HEK293 (cell line): ENCODE data around the gene NCAPD3.
A peak's percentile ranks its signal among the peaks of the same experiment; 100 is the strongest.

ENCODE experiments used
- CTCF ChIA-PET: fragments of 350-600 bp; formaldehyde crosslinking; extraction: SDS; loops from one replicate; lab custom pipeline; 2021; ENCODE audit warnings: antibody characterized with exemption; lab: Yijun Ruan, JAX
- POLR2A ChIA-PET: fragments of 300-600 bp; formaldehyde crosslinking; extraction: SDS; loops from one replicate; lab custom pipeline; 2020; ENCODE audit warnings: antibody characterized with exemption, inconsistent platforms; lab: Yijun Ruan, JAX
- H3K27ac ChIP-seq: fragments of 200-500 bp; sonication (Bioruptor generic); 2 replicates; pipeline ENCODE4 v1.5.1; 2014; ENCODE audit warnings: low read depth, low read length, control low read depth, inconsistent platforms; ENCODE audit errors: extremely low read depth
- H3K36me3 ChIP-seq, 2 experiments: fragments of 200-500 bp in 1 of 2; sonication (Bioruptor generic) in 1 of 2; 1 replicate in 1 of 2; 2 replicates in 1 of 2; pipeline ENCODE4 v1.5.1; 2014 to 2017; ENCODE audit warnings: inconsistent platforms in 2 of 2, low read length in 2 of 2; ENCODE audit not compliant: control insufficient read depth in 2 of 2, insufficient read depth in 1 of 2
- H3K4me1 ChIP-seq: fragments of 200-500 bp; sonication (Bioruptor generic); 2 replicates; pipeline ENCODE4 v1.5.1; 2014; ENCODE audit warnings: mild to moderate bottlenecking, low read length, inconsistent platforms; ENCODE audit not compliant: control insufficient read depth, insufficient read depth
- H3K4me3 ChIP-seq: 2 replicates; pipeline ENCODE4 v1.5.1; 2011; ENCODE audit warnings: low read depth, mild to moderate bottlenecking, control low read depth, low read length, moderate library complexity
- H3K9me3 ChIP-seq: fragments of 200-500 bp; sonication (Bioruptor generic); 2 replicates; pipeline ENCODE4 v1.5.1; 2014; ENCODE audit warnings: low read depth, low read length, inconsistent platforms; ENCODE audit not compliant: control insufficient read depth, insufficient read depth
- GLIS1 ChIP-seq: fragments of 450-650 bp; formaldehyde crosslinking; IDR thresholded peaks from 2 replicates; pipeline ENCODE4 v1.5.1; 2016; ENCODE audit warnings: missing biosample characterization, missing genetic modification characterization
- HOXC10 ChIP-seq: sonication (generic); formaldehyde crosslinking; IDR thresholded peaks from 2 replicates; pipeline ENCODE4 v1.8.1; 2023; ENCODE audit warnings: mild to moderate bottlenecking, missing genetic modification reagents
- SETDB1 ChIP-seq: IDR thresholded peaks from one replicate; pipeline ENCODE4 v1.6.1; 2017; ENCODE audit warnings: mild to moderate bottlenecking, low read length, moderate library complexity, mixed read lengths; ENCODE audit not compliant: insufficient read length
- SP2 ChIP-seq: fragments of 450-650 bp; formaldehyde crosslinking; IDR thresholded peaks from 2 replicates; pipeline ENCODE4 v1.5.1; 2016; ENCODE audit warnings: missing biosample characterization, missing genetic modification characterization
- ZNF2 ChIP-seq: fragments of 450-650 bp; formaldehyde crosslinking; IDR thresholded peaks from 2 replicates; pipeline ENCODE4 v1.5.1; 2016; ENCODE audit warnings: missing biosample characterization, missing genetic modification characterization
- ZNF24 ChIP-seq: fragments of 450-650 bp; formaldehyde crosslinking; IDR thresholded peaks from 2 replicates; pipeline ENCODE4 v1.5.1; 2016; ENCODE audit warnings: missing biosample characterization, missing genetic modification characterization
- ZNF391 ChIP-seq: fragments of 450-650 bp; formaldehyde crosslinking; IDR thresholded peaks from 2 replicates; pipeline ENCODE4 v1.5.1; 2016; ENCODE audit warnings: low read depth, missing biosample characterization, missing genetic modification characterization, borderline replicate concordance
- ZNF394 ChIP-seq: fragments of 450-650 bp; formaldehyde crosslinking; IDR thresholded peaks from 2 replicates; pipeline ENCODE4 v1.5.1; 2016; ENCODE audit warnings: missing biosample characterization, missing genetic modification characterization, mild to moderate bottlenecking, moderate library complexity, borderline replicate concordance
- ZNF514 ChIP-seq: fragments of 450-650 bp; formaldehyde crosslinking; IDR thresholded peaks from 2 replicates; pipeline ENCODE4 v1.5.1; 2016; ENCODE audit warnings: missing biosample characterization, missing genetic modification characterization
- ZNF549 ChIP-seq: fragments of 450-650 bp; IDR thresholded peaks from 2 replicates; pipeline ENCODE4 v1.5.1; 2018; ENCODE audit warnings: missing biosample characterization, missing genetic modification characterization, mild to moderate bottlenecking, inconsistent platforms, moderate library complexity
- ZNF558 ChIP-seq: fragments of 450-650 bp; formaldehyde crosslinking; IDR thresholded peaks from 2 replicates; pipeline ENCODE4 v1.5.1; 2016; ENCODE audit warnings: missing biosample characterization, missing genetic modification characterization
- ZNF654 ChIP-seq: fragments of 450-650 bp; formaldehyde crosslinking; IDR thresholded peaks from 2 replicates; pipeline ENCODE4 v1.5.1; 2016; ENCODE audit warnings: low read depth, missing biosample characterization, missing genetic modification characterization
- ZNF776 ChIP-seq: fragments of 450-650 bp; formaldehyde crosslinking; IDR thresholded peaks from 2 replicates; pipeline ENCODE4 v1.5.0; 2017; ENCODE audit warnings: missing biosample characterization, missing genetic modification characterization, borderline replicate concordance
- ZNF791 ChIP-seq: fragments of 450-650 bp; formaldehyde crosslinking; IDR thresholded peaks from 2 replicates; pipeline ENCODE4 v1.5.1; 2016; ENCODE audit warnings: missing biosample characterization, missing genetic modification characterization
- TF ChIP-seq, protein P1 (sequence below): fragments of 450-650 bp; formaldehyde crosslinking; conservative IDR thresholded peaks from 2 replicates; pipeline ENCODE4 v1.5.1; 2016; ENCODE audit warnings: low read depth, missing biosample characterization, missing genetic modification characterization
- TF ChIP-seq, protein P2 (sequence below): fragments of 450-650 bp; formaldehyde crosslinking; IDR thresholded peaks from 2 replicates; pipeline ENCODE4 v1.5.1; 2017; ENCODE audit warnings: missing biosample characterization, mild to moderate bottlenecking, missing genetic modification characterization, moderate library complexity
- TF ChIP-seq, protein P3 (sequence below): fragments of 450-650 bp; formaldehyde crosslinking; IDR thresholded peaks from 2 replicates; pipeline ENCODE4 v1.5.1; 2016; ENCODE audit warnings: missing biosample characterization, missing genetic modification characterization
- TF ChIP-seq, protein P4 (sequence below): fragments of 450-650 bp; formaldehyde crosslinking; IDR thresholded peaks from 2 replicates; pipeline ENCODE4 v1.5.1; 2016; ENCODE audit warnings: missing biosample characterization, missing genetic modification characterization

The NCAPD3 gene

DNA sequence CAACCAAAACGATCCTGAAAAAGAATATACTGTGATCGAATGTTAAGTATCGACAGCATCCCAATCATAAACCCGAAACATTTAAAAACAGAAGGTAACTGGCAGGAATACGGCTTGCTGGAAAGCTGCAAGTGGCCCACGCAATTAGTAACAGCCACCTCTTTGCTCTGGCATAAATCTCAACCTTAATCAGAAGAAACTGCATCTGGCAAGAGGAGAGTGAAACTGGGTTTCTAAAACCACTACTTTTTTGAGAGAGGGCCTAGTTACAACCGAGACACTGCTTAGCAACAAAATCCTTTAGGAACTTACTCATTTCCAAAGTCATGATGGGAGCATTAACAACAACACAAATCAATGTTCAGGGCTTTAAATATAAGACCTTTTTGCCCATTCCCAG lies 7.9 kb downstream of the NCAPD3 start:
- Histone ChIP-seq H3K27ac (no peak overlapping the region), H3K4me1 (no peaks in the 10 kb centered on the region), H3K36me3 (peaks cover 33 to 96% of the 10 kb centered on the region in 2 experiments), H3K9me3 (no peaks in the 10 kb centered on the region), H3K4me3 (no peak overlapping the region)
- ChIA-PET CTCF (no interaction called here), POLR2A (no interaction called here)
- TF ChIP-seq ZNF791 (tag by site-specific recombination) (no peak), ZNF394 (tag by site-specific recombination) (no peak), HOXC10 (no peak), ZNF514 (tag by site-specific recombination) (no peak), SETDB1 (no peak), GLIS1 (tag by site-specific recombination) (no peak), ZNF391 (tag by site-specific recombination) (no peak), ZNF549 (no peak), ZNF24 (no peak), SP2 (tag by site-specific recombination) (no peak)
- TF ChIP-seq, protein P1, sequence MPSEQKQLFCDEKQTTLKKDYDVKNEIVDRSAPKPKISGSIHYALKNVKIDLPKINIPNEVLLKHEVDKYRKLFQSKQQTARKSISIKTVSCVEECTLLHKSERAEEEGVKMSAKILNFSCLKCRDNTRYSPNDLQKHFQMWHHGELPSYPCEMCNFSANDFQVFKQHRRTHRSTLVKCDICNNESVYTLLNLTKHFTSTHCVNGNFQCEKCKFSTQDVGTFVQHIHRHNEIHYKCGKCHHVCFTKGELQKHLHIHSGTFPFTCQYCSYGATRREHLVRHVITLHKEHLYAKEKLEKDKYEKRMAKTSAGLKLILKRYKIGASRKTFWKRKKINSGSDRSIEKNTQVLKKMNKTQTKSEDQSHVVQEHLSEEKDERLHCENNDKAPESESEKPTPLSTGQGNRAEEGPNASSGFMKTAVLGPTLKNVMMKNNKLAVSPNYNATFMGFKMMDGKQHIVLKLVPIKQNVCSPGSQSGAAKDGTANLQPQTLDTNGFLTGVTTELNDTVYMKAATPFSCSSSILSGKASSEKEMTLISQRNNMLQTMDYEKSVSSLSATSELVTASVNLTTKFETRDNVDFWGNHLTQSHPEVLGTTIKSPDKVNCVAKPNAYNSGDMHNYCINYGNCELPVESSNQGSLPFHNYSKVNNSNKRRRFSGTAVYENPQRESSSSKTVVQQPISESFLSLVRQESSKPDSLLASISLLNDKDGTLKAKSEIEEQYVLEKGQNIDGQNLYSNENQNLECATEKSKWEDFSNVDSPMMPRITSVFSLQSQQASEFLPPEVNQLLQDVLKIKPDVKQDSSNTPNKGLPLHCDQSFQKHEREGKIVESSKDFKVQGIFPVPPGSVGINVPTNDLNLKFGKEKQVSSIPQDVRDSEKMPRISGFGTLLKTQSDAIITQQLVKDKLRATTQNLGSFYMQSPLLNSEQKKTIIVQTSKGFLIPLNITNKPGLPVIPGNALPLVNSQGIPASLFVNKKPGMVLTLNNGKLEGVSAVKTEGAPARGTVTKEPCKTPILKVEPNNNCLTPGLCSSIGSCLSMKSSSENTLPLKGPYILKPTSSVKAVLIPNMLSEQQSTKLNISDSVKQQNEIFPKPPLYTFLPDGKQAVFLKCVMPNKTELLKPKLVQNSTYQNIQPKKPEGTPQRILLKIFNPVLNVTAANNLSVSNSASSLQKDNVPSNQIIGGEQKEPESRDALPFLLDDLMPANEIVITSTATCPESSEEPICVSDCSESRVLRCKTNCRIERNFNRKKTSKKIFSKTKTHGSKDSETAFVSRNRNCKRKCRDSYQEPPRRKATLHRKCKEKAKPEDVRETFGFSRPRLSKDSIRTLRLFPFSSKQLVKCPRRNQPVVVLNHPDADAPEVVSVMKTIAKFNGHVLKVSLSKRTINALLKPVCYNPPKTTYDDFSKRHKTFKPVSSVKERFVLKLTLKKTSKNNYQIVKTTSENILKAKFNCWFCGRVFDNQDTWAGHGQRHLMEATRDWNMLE (tag by site-specific recombination) = no peak
- TF ChIP-seq, protein P2, sequence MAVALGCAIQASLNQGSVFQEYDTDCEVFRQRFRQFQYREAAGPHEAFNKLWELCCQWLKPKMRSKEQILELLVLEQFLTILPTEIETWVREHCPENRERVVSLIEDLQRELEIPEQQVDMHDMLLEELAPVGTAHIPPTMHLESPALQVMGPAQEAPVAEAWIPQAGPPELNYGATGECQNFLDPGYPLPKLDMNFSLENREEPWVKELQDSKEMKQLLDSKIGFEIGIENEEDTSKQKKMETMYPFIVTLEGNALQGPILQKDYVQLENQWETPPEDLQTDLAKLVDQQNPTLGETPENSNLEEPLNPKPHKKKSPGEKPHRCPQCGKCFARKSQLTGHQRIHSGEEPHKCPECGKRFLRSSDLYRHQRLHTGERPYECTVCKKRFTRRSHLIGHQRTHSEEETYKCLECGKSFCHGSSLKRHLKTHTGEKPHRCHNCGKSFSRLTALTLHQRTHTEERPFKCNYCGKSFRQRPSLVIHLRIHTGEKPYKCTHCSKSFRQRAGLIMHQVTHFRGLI (tag by site-specific recombination) = no peak

DNA sequence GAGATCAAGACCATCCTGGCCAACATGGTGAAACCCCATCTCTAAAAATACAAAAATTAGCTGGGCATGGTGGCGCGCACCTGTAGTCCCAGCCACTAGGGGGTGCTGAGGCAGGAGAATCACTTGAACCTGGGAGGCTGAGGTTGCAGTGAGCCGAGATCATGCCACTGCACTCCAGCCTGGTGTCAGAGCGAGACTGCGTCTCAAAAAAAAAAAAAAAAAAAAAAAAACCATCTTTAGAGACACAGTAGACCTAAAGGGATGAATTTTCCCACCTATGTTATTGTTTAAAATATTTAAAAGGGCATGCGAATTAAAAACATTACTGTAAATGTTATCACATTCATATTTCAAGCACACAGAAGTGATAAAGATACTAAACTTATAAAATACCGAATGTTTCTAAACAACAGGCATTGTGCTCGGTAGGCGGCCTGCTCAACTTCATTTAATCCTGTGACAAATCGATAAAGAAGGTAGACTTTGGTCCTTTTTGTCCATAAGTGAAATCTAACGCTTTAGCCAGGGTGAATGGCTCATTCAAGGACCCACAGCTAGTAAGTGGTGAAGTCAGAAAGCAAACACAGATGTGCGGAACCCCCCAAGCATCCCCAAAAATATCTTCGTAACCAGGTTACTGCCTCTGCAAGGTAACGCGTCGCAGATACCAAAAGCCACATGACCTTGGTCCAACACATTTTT lies 16.1 kb downstream of the NCAPD3 start:
- POLR2A ChIA-PET = no interaction called here
- Histone ChIP-seq H3K36me3 (peaks cover 33 to 93% of the 10 kb centered on the region in 2 experiments), H3K27ac (no peak overlapping the region), H3K4me1 (no peaks in the 10 kb centered on the region), H3K9me3 (no peaks in the 10 kb centered on the region), H3K4me3 (no peak overlapping the region)
- CTCF ChIA-PET = interaction anchor here (0.7 to 2.5 kb wide), 10 partner anchors 9 to 260 kb away, joined by 3 to 12 read pairs (median 4); no protein-coding TSS in a partner anchor
- TF ChIP-seq, protein P3, sequence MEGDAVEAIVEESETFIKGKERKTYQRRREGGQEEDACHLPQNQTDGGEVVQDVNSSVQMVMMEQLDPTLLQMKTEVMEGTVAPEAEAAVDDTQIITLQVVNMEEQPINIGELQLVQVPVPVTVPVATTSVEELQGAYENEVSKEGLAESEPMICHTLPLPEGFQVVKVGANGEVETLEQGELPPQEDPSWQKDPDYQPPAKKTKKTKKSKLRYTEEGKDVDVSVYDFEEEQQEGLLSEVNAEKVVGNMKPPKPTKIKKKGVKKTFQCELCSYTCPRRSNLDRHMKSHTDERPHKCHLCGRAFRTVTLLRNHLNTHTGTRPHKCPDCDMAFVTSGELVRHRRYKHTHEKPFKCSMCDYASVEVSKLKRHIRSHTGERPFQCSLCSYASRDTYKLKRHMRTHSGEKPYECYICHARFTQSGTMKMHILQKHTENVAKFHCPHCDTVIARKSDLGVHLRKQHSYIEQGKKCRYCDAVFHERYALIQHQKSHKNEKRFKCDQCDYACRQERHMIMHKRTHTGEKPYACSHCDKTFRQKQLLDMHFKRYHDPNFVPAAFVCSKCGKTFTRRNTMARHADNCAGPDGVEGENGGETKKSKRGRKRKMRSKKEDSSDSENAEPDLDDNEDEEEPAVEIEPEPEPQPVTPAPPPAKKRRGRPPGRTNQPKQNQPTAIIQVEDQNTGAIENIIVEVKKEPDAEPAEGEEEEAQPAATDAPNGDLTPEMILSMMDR = peak; percentile 44; the same call in 1 of the 2 replicates
- no peak for TF ChIP-seq ZNF558 (tag by site-specific recombination)
- TF ChIP-seq ZNF2 = peak; percentile 79
- TF ChIP-seq ZNF776 (tag by site-specific recombination) = no peak
- TF ChIP-seq, protein P4, sequence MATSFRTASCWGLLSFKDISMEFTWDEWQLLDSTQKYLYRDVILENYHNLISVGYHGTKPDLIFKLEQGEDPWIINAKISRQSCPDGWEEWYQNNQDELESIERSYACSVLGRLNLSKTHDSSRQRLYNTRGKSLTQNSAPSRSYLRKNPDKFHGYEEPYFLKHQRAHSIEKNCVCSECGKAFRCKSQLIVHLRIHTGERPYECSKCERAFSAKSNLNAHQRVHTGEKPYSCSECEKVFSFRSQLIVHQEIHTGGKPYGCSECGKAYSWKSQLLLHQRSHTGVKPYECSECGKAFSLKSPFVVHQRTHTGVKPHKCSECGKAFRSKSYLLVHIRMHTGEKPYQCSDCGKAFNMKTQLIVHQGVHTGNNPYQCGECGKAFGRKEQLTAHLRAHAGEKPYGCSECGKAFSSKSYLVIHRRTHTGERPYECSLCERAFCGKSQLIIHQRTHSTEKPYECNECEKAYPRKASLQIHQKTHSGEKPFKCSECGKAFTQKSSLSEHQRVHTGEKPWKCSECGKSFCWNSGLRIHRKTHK = no peak
- peak; percentile 19; the same call in 1 of the 2 replicates for TF ChIP-seq ZNF654 (tag by site-specific recombination)
